ENCODE measurements around the gene LRP6.

DNA sequence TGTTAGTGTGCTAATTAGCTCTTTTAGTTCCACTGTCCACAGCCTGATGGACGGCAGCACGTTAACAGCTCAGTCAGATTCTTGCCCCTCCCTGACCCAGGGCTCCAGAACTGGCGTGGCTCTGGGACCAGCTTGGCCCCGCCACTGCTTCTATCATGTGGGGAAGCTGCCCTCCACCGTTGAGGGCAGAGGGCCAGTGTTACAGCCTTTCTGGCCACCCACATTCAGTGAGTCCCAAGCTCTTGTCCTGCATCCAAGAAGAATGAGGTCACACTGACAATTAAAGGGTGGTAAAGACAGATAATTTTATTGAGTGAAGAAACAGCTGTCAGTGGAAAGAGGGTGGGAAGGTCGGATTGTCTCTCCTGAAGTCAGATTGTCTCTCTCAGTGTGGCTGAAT lies 159.2 kb downstream of the LRP6 start:
- TF ChIP-seq CTCF (IDR thresholded peaks at IDR 0.05) (no peak), POLR2A (IDR thresholded peaks at IDR 0.05) (no peak)
